Chondrocyte (in vitro differentiated cells): ENCODE measurements around the gene DEPP1. TPM values are rescaled to one million over a fixed set of nuclear protein-coding genes. Genes with fewer than 3 reads are reported as not detected.

ENCODE experiments used
- DNase-seq: peaks from one replicate; pipeline ENCODE4 v3.0.0; 2021; ENCODE audit warnings: mixed read lengths, low spot score
- H3K27ac Mint-ChIP-seq: one replicate; pipeline ENCODE4 v1.8.0; 2021; ENCODE audit warnings: mild to moderate bottlenecking, moderate library complexity, mixed read lengths; ENCODE audit not compliant: unreplicated experiment
- H3K27me3 Mint-ChIP-seq: 2 replicates; pipeline ENCODE4 v1.8.0; 2021; ENCODE audit warnings: low read depth, mixed read lengths
- H3K36me3 Mint-ChIP-seq: 2 replicates; pipeline ENCODE4 v1.8.0; 2021; ENCODE audit warnings: low read depth, mixed read lengths
- H3K4me1 Mint-ChIP-seq: 2 replicates; pipeline ENCODE4 v1.8.0; 2021; ENCODE audit warnings: low read depth, mild to moderate bottlenecking, mixed read lengths
- H3K4me3 Mint-ChIP-seq: one replicate; pipeline ENCODE4 v1.8.0; 2021; ENCODE audit warnings: mild to moderate bottlenecking, moderate library complexity, mixed read lengths; ENCODE audit not compliant: unreplicated experiment
- H3K9me3 Mint-ChIP-seq: 2 replicates; pipeline ENCODE4 v1.8.0; 2021; ENCODE audit warnings: low read depth, mixed read lengths
- total RNA-seq: library from RNA; stranded (reverse); gene quantifications from 3 replicates; pipeline ENCODE4 v1.2.1, GENCODE V29; 2021
- TF ChIP-seq, protein P1 (sequence below): fragments of 200-600 bp; sonication (generic); IDR thresholded peaks from 2 replicates; pipeline ENCODE4 v1.5.0; 2021; ENCODE audit warnings: antibody characterized with exemption, mild to moderate bottlenecking, moderate library complexity

The DEPP1 gene
- total RNA-seq, 1 donor from 2014 or later: 105 TPM

DNA sequence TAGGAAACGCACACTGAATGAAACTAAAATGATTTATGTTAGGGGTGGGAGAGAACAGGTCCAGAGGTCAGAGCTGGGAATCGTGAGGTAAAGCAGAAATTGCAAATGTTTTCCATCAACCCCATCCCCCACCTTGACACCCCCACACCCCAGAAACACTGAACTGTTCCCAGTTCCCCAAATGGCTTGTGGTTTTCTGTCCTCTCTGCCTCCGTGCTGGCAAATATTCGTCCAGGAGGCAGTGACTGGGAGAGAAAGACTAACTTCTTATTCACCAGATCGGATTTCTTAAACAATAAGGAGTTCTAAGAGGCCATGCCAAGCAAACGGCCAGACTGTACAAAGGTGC lies 19.7 kb downstream of the DEPP1 start:
- Mint-ChIP-seq H3K9me3 (peaks cover 4% of the 10 kb centered on the region), H3K27ac (peak overlapping the region; percentile 82), H3K4me3 (peak overlapping the region; percentile 81), H3K4me1 (peaks cover 66% of the 10 kb centered on the region), H3K36me3 (peaks cover 3% of the 10 kb centered on the region), H3K27me3 (no peaks in the 10 kb centered on the region)
- DNase-seq: no peak
- TF ChIP-seq, protein P1, sequence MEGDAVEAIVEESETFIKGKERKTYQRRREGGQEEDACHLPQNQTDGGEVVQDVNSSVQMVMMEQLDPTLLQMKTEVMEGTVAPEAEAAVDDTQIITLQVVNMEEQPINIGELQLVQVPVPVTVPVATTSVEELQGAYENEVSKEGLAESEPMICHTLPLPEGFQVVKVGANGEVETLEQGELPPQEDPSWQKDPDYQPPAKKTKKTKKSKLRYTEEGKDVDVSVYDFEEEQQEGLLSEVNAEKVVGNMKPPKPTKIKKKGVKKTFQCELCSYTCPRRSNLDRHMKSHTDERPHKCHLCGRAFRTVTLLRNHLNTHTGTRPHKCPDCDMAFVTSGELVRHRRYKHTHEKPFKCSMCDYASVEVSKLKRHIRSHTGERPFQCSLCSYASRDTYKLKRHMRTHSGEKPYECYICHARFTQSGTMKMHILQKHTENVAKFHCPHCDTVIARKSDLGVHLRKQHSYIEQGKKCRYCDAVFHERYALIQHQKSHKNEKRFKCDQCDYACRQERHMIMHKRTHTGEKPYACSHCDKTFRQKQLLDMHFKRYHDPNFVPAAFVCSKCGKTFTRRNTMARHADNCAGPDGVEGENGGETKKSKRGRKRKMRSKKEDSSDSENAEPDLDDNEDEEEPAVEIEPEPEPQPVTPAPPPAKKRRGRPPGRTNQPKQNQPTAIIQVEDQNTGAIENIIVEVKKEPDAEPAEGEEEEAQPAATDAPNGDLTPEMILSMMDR: no peak

DNA sequence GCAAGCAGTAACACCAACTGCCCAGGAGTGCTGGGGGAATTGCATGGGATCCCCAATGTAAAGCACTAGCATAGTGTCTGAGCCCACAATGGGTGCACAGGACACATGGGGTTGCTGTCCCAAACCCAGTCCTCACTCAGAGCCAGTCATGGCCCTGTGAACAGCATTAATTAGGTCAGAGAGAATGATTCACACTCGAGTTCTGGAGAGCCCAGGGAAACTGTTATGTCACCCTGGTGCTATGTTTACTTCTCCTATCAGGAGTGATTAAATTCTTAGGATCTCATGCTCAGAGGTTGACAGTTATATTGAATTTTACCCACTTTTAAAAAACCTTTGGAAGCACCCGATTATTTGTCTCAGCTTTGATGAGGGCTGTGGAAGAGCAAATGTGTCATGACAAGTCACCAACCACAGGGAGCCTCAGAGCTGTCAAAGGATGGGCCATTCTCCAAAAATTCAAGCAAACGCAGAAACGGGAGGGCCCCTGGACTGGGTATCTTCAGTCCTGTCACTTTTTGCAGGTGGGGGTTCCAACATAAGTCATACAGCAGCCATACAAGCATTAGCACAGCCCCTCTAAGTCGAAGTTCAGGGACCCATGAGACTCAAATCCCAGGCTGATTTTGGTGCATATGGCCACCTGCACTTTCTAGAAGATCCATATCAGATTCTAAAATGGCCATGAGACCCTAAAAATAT lies 20.3 kb downstream of the DEPP1 start:
- peaks cover 65% of the 10 kb centered on the region for H3K4me1 Mint-ChIP-seq
- peaks cover 3% of the 10 kb centered on the region for H3K36me3 Mint-ChIP-seq
- TF ChIP-seq, protein P1: no peak
- H3K9me3 Mint-ChIP-seq: peaks cover 4% of the 10 kb centered on the region
- no peaks in the 10 kb centered on the region for H3K27me3 Mint-ChIP-seq
- DNase-seq: no peak
- H3K27ac Mint-ChIP-seq: peak overlapping the region; percentile 82
- H3K4me3 Mint-ChIP-seq: peak overlapping the region; percentile 81

DNA sequence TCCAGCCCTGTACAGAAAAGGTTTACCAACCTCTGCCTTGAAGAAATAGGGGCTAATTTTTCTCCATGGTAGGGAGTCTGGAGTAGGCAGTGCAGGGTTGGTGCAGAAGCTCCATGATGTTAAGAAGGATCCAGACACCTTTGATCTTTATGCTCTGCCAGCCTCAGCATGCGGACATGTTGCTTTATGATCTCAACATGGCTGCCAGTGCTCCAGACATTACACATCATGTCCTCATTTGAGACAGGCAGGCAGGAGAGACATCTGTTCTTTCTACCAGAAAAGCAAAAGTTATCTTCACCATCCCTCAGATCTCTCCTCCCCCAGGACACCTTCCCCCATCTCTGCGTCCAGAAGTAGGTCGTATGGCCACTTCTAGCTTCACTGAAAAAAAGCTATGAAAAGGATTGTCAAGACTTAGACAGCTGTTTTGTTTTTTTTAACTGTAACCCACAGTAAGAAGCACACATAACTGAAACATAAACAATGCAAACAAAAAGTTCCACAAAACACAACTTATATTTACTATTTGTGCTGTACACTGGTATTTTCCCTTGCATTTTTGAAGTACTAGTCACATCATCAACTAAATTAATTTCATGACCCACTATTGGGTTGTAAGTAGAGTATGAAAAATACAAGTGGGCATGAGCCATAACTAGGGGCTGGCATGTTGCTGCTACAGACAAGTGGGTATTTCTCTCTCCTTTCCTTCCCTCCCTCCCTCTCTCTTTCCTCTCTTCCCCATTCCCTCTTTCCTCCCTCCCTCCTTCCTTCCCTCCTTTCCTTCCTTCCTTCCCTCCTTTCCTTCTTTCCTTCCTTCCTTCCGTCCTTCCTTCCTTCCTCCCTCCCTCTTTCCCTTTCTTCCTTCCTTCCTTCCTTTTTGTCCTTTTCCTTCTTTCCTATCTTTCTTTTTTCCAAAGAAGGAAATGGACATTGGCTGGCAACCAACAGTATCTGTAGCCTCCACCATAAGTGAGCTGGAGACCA lies 21.6 kb downstream of the DEPP1 start:
- H3K27me3 Mint-ChIP-seq: no peaks in the 10 kb centered on the region
- peaks cover 4% of the 10 kb centered on the region for H3K9me3 Mint-ChIP-seq
- no peak overlapping the region for H3K4me3 Mint-ChIP-seq
- TF ChIP-seq, protein P1: no peak
- H3K27ac Mint-ChIP-seq: no peak overlapping the region
- no peak for DNase-seq
- peaks cover 3% of the 10 kb centered on the region for H3K36me3 Mint-ChIP-seq
- H3K4me1 Mint-ChIP-seq: peaks cover 61% of the 10 kb centered on the region

DNA sequence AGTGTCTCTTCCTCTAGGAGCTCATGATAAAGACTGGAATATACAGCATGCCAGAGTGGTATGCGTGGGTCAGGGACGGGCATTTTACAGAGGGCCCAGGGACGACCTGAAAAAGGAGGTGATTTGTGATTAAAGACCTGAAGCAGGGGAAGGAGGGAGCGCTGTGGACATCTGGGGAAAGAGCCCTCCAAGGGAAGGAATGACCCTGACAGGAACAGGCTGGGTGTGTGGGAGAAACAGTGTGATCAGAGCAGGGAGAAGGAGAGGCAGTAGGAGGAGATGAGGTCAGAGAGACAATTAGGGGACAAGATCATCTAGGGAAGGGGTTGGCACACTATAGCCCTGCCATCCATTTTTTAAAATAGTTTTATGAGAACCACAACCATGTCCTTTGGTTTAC lies 22.4 kb downstream of the DEPP1 start:
- Mint-ChIP-seq H3K9me3 (peaks cover 4% of the 10 kb centered on the region), H3K27ac (no peak overlapping the region), H3K36me3 (peaks cover 4% of the 10 kb centered on the region), H3K27me3 (no peaks in the 10 kb centered on the region), H3K4me1 (peaks cover 57% of the 10 kb centered on the region), H3K4me3 (no peak overlapping the region)
- TF ChIP-seq, protein P1: no peak
- no peak for DNase-seq

DNA sequence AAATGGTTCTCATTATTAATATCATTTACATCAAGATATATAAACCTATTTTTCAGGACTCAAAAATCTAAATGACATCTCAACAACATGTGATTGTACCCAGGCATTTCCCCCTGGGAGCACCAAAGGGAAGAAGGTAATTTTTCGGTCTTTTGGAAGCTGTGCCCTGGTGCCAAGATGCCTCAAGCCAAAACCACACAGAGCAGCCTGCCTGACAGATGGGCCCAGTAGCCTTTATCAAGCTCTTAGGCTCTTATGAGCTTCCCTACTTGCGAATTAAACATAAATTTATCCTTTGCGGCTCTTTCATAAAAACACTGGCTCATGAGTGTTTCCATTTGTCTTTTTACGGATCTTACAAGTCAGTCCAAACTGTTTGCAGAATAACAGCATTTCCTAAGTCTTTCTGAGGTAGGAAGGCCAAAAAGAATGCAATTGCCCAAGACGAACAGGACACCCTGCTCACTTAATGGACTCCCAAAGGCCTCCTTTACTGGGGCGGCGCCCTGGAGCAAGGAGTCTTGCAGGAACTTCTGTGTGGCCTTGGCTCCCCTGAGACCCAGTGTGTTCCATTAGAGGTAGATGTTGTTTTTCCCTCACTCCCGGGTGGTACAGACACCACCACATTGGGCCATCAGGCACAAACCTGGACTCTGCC lies 23.1 kb downstream of the DEPP1 start:
- Mint-ChIP-seq H3K9me3 (peaks cover 4% of the 10 kb centered on the region), H3K36me3 (peaks cover 5% of the 10 kb centered on the region), H3K27me3 (no peaks in the 10 kb centered on the region), H3K27ac (no peak overlapping the region), H3K4me3 (no peak overlapping the region), H3K4me1 (peaks cover 54% of the 10 kb centered on the region)
- no peak for DNase-seq
- TF ChIP-seq, protein P1: no peak
